ENCODE results near the gene CMIP. TPM values are rescaled to one million over a fixed set of nuclear protein-coding genes. Genes with fewer than 3 reads are reported as not detected.

The CMIP gene
- polyA plus RNA-seq, 1 of the 3 experiments (the other 2 are of a cell fraction) = 5.4 TPM

GRCh38 chr16:81484908-81485624 lies 40.5 kb downstream of the CMIP start:
- no peaks in the 10 kb centered on the region for H3K27me3 ChIP-seq (ENCODE audit: insufficient read depth)
- peak overlapping the region in 1 of 2 experiments; percentile 76; a peak in 2 of 4 replicates for H3K27ac ChIP-seq (ENCODE audit: low read depth in 2 of 2, low read length in 1 of 2)
- WGBS (ENCODE audit: low lambda C conversion rate) = 83% methylated on average over 11 of the region's 11 CpGs
- peaks cover 44% of the 10 kb centered on the region; the same call in 1 of the 2 replicates for H4K20me1 ChIP-seq (ENCODE audit: insufficient read depth)
- peak; percentile 68 for DNase-seq
- H3K9ac ChIP-seq = no peak overlapping the region
- no peaks in the 10 kb centered on the region for H3K36me3 ChIP-seq (replicated peaks in 1 of 2; ENCODE audit: control insufficient read depth in 1 of 2, insufficient read depth in 2 of 2, low read length in 1 of 2)
- CTCF ChIA-PET = interaction anchor here (1.2 to 1.4 kb wide), 2 partner anchors 34 to 43 kb away, joined by 3 to 4 read pairs; no protein-coding TSS in a partner anchor
- H3K4me1 ChIP-seq (ENCODE audit: control insufficient read depth in 1 of 2, insufficient read depth in 2 of 2, low read depth in 1 of 2, low read length in 1 of 2) = peaks cover 0 to 71% of the 10 kb centered on the region in 2 experiments; a peak in 2 of 4 replicates
- no peak overlapping the region for H3K4me2 ChIP-seq
- H2AFZ ChIP-seq (ENCODE audit: low read depth) = no peak overlapping the region
- POLR2A ChIA-PET = interaction anchor here (1.6 to 1.9 kb wide), 2 partner anchors 12 to 30 kb away, joined by 7 to 8 read pairs; no protein-coding TSS in a partner anchor
- no peaks in the 10 kb centered on the region for H3F3A ChIP-seq (replicated peaks; ENCODE audit: insufficient read depth)
- peaks cover 24% of the 10 kb centered on the region; the same call in 1 of the 2 replicates for H3K79me2 ChIP-seq (ENCODE audit: insufficient read depth)
- H3K4me3 ChIP-seq (ENCODE audit: low read depth in 2 of 2, low read length in 1 of 2) = no peak overlapping the region
- H3K9me2 ChIP-seq = no peaks in the 10 kb centered on the region
- no peaks in the 10 kb centered on the region for H3K9me3 ChIP-seq
- no peak for TF ChIP-seq FOXM1 (IDR thresholded peaks at IDR 0.05; ENCODE audit: low read depth)
- TF ChIP-seq IRF3 (IDR thresholded peaks at IDR 0.05; ENCODE audit: low read depth, low read length) = no peak
- TF ChIP-seq RFX5 (IDR thresholded peaks at IDR 0.05; ENCODE audit: low read length) = no peak
- no peak for TF ChIP-seq POLR2AphosphoS5 (IDR thresholded peaks at IDR 0.05; ENCODE audit: low read depth, low read length)
- TF ChIP-seq CHD2 (IDR thresholded peaks at IDR 0.05; ENCODE audit: low read length, partially characterized antibody) = peak; percentile 42
- TF ChIP-seq ELF1 (IDR thresholded peaks at IDR 0.05) = no peak
- TF ChIP-seq PBX3 (IDR thresholded peaks at IDR 0.05) = no peak
- no peak for TF ChIP-seq MAX (IDR thresholded peaks at IDR 0.05; ENCODE audit: low read depth)
- TF ChIP-seq RCOR1 (IDR thresholded peaks at IDR 0.05; ENCODE audit: low read length) = peak; percentile 73; the same call in 1 of the 2 replicates
- no peak for TF ChIP-seq ZBTB33 (IDR thresholded peaks at IDR 0.05; ENCODE audit: borderline replicate concordance, low read depth)
- no peak for TF ChIP-seq MEF2A (IDR thresholded peaks at IDR 0.05; ENCODE audit: borderline replicate concordance, low read depth)
- TF ChIP-seq FOXJ3 (CRISPR knock-in tag; IDR thresholded peaks at IDR 0.05) = no peak
- TF ChIP-seq RXRA (IDR thresholded peaks at IDR 0.05; ENCODE audit: borderline replicate concordance, low read depth) = no peak
- TF ChIP-seq TEAD4 (IDR thresholded peaks at IDR 0.05; ENCODE audit: borderline replicate concordance, insufficient read depth) = no peak
- TF ChIP-seq SMC3 (IDR thresholded peaks at IDR 0.05; ENCODE audit: low read depth, low read length) = no peak
- peak; percentile 24; the same call in 1 of the 2 replicates for TF ChIP-seq RAD21 (IDR thresholded peaks at IDR 0.05; ENCODE audit: low read length)
- no peak for TF ChIP-seq FOSL2 (IDR thresholded peaks at IDR 0.05; ENCODE audit: borderline replicate concordance, low read depth)
- no peak for TF ChIP-seq USF1 (IDR thresholded peaks at IDR 0.05; ENCODE audit: borderline replicate concordance, low read depth)
- TF ChIP-seq JUND (IDR thresholded peaks at IDR 0.05) = no peak
- TF ChIP-seq TCF12 (IDR thresholded peaks at IDR 0.05) = 0 out of 2 replicates have a peak, but pooled peaks have one; percentile 15
- TF ChIP-seq CTCF (IDR thresholded peaks at IDR 0.05) = no peak
- TF ChIP-seq NFIC (IDR thresholded peaks at IDR 0.05; ENCODE audit: borderline replicate concordance) = no peak
- no peak for TF ChIP-seq NRF1 (IDR thresholded peaks at IDR 0.05; ENCODE audit: low read depth, low read length)

Data from SK-N-SH (cell line).